Stimulated activated CD8-positive, alpha-beta memory T cell treated with anti-CD3 and anti-CD28 coated beads, Interleukin-4, amount 100 ng/mL, for 48 hours (primary cell): ENCODE data around the gene RNF130.

Experiments used
- DNase-seq: peaks from one replicate; pipeline ENCODE4 v3.0.0-alpha.2; 2020

The RNF130 gene

GRCh38 chr5:180084638-180085561 is 13.3 kb upstream of the RNF130 start:
- no peak for DNase-seq

- no peak for DNase-seq
These were observed 12.0 kb upstream of the RNF130 start for GRCh38 chr5:180083529-180084060.

GRCh38 chr5:180082633-180083420 is 11.3 kb upstream of the RNF130 start:
- DNase-seq: no peak

GRCh38 chr5:180081481-180081880 is 9.9 kb upstream of the RNF130 start:
- DNase-seq: no peak

GRCh38 chr5:180080486-180081280 is 9.1 kb upstream of the RNF130 start:
- DNase-seq: peak; percentile 63

- no peak for DNase-seq
These were observed 8.3 kb upstream of the RNF130 start for GRCh38 chr5:180079702-180080466.

GRCh38 chr5:180078348-180078747 is 6.8 kb upstream of the RNF130 start:
- DNase-seq: no peak

GRCh38 chr5:180077594-180078284 is 6.2 kb upstream of the RNF130 start:
- no peak for DNase-seq

- DNase-seq: no peak
These were observed 4.1 kb upstream of the RNF130 start for GRCh38 chr5:180075703-180076102.

- DNase-seq: no peak
These were observed 2.9 kb upstream of the RNF130 start for GRCh38 chr5:180074462-180074861.

- DNase-seq: no peak
These were observed 997 bp upstream of the RNF130 start for GRCh38 chr5:180072556-180072955.

- no peak for DNase-seq
These were observed 643 bp upstream of the RNF130 start for GRCh38 chr5:180072256-180072548.

- peak; percentile 38 for DNase-seq
These were observed 616 bp downstream of the RNF130 start for GRCh38 chr5:180070756-180071530.

GRCh38 chr5:180069589-180070247 is 1.8 kb downstream of the RNF130 start:
- no peak for DNase-seq

GRCh38 chr5:180068519-180069090 is 3.0 kb downstream of the RNF130 start:
- DNase-seq: no peak

GRCh38 chr5:180067986-180068385 is 3.6 kb downstream of the RNF130 start:
- no peak for DNase-seq

- no peak for DNase-seq
These were observed 11.4 kb downstream of the RNF130 start for GRCh38 chr5:180060192-180060591.

- no peak for DNase-seq
These were observed 12.2 kb downstream of the RNF130 start for GRCh38 chr5:180059326-180059725.

GRCh38 chr5:180056153-180056552 is 15.4 kb downstream of the RNF130 start:
- DNase-seq: no peak

- no peak for DNase-seq
These were observed 17.3 kb downstream of the RNF130 start for GRCh38 chr5:180054226-180054625.
